Measurements from ENCODE around the gene MIS18BP1. TPM values are rescaled to one million over a fixed set of nuclear protein-coding genes. Genes with fewer than 3 reads are reported as not detected.

MIS18BP1 gene
- total RNA-seq, 4 donors from 2014 or later = 4.7 to 7.0 (median 6.1) TPM

GRCh38 chr14:45253754-45254310 is 830 bp upstream of the MIS18BP1 start:
- intact Hi-C loops (cut with DNase I; ENCODE audit: low total_unique reads) (loop anchor here (1.0 to 2.0 kb wide), 2 partner anchors 14 to 119 kb away; partner anchors contain the start of genes FANCM and FKBP3), in situ Hi-C loops (cut with MboI; ENCODE audit: low sequenced_read_pairs in 4 of 4) (loop anchor here (25.0 kb wide), 1 partner anchor 342 kb away; no protein-coding TSS in a partner anchor)
- H3K9me3 ChIP-seq = peaks cover 0 to under 1% (median 0%) of the 10 kb centered on the region in 3 donors
- ATAC-seq (peak; percentile 15 to 16), DNase-seq (peak in 1 of 2 donors; percentile 20)
- peaks cover 6 to 13% of the 10 kb centered on the region in 2 donors for H3K4me1 ChIP-seq
- no peaks in the 10 kb centered on the region for H3K27me3 ChIP-seq
- H3K27ac ChIP-seq = peak overlapping the region; percentile 77 to 87 (median 82)
- no peaks in the 10 kb centered on the region for H3K36me3 ChIP-seq
- TF ChIP-seq, protein P1, sequence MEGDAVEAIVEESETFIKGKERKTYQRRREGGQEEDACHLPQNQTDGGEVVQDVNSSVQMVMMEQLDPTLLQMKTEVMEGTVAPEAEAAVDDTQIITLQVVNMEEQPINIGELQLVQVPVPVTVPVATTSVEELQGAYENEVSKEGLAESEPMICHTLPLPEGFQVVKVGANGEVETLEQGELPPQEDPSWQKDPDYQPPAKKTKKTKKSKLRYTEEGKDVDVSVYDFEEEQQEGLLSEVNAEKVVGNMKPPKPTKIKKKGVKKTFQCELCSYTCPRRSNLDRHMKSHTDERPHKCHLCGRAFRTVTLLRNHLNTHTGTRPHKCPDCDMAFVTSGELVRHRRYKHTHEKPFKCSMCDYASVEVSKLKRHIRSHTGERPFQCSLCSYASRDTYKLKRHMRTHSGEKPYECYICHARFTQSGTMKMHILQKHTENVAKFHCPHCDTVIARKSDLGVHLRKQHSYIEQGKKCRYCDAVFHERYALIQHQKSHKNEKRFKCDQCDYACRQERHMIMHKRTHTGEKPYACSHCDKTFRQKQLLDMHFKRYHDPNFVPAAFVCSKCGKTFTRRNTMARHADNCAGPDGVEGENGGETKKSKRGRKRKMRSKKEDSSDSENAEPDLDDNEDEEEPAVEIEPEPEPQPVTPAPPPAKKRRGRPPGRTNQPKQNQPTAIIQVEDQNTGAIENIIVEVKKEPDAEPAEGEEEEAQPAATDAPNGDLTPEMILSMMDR (IDR thresholded peaks at IDR 0.05 in 4 of 5, conservative IDR thresholded peaks at IDR 0.05 in 1 of 5) = no peak
- TF ChIP-seq POLR2A (IDR thresholded peaks at IDR 0.05) = no peak
- peak overlapping the region; percentile 66 to 83 (median 76) for H3K4me3 ChIP-seq

DNA sequence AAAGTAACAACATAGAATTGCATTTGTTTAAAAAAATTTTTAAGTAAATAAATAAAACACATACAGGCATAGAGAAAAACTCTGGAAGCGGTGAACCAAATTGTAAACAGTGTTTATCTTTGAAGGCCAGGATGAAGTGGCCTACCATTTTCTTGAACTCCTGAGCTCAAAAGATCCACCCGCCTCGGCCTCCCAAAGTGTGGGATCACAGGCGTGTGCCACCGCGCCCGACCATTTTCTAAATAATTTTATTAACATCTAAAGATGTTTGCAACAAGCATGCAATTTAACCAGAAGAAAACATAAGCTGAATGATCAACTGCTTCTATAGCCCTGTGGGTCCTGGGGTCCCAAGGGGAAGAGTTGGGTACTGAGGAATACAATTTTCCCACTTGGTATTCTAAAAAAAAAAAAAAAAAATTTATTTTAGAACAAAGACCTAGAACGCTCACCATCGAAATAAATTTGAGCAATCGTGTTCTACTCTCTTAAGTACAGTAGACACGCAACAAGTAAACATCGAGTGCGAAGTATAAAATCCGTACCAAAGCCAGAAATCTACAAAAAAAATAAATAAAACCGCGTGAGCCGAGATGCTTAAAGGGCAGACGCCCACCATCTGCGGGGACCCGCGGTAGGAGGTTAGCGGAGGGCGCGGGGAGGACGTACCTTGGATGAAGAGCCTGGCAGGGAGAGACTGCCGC is 484 bp downstream of the MIS18BP1 start:
- intact Hi-C loops (cut with DNase I; ENCODE audit: low total_unique reads) = loop anchor here (1.0 to 2.0 kb wide), 2 partner anchors 16 to 118 kb away; partner anchors contain the start of genes FANCM and FKBP3
- H3K27me3 ChIP-seq = no peaks in the 10 kb centered on the region
- peak overlapping the region; percentile 77 to 87 (median 82) for H3K27ac ChIP-seq
- in situ Hi-C loops (cut with MboI; ENCODE audit: low sequenced_read_pairs in 4 of 4) = loop anchor here (25.0 kb wide), 1 partner anchor 340 kb away; no protein-coding TSS in a partner anchor
- ATAC-seq = no peak
- peaks cover 6 to 13% of the 10 kb centered on the region in 2 donors for H3K4me1 ChIP-seq
- H3K36me3 ChIP-seq = no peaks in the 10 kb centered on the region
- TF ChIP-seq POLR2A (IDR thresholded peaks at IDR 0.05) = no peak
- H3K4me3 ChIP-seq = peak overlapping the region; percentile 66 to 83 (median 76)
- H3K9me3 ChIP-seq = no peaks in the 10 kb centered on the region
- DNase-seq = no peak

- ATAC-seq = no peak
- intact Hi-C loops (cut with DNase I; ENCODE audit: low total_unique reads) = loop anchor here (2.0 kb wide), 1 partner anchor 117 kb away; the partner anchor contains the start of genes FANCM and FKBP3
- H3K4me3 ChIP-seq = peak overlapping the region; percentile 66 to 83 (median 76)
- DNase-seq = no peak
- TF ChIP-seq POLR2A (IDR thresholded peaks at IDR 0.05) = no peak
- TF ChIP-seq, protein P1 (IDR thresholded peaks at IDR 0.05 in 4 of 5, conservative IDR thresholded peaks at IDR 0.05 in 1 of 5) = no peak
- H3K9me3 ChIP-seq = no peaks in the 10 kb centered on the region
- in situ Hi-C loops (cut with MboI; ENCODE audit: low sequenced_read_pairs in 4 of 4) = loop anchor here (25.0 kb wide), 1 partner anchor 340 kb away; no protein-coding TSS in a partner anchor
- no peaks in the 10 kb centered on the region for H3K27me3 ChIP-seq
- H3K4me1 ChIP-seq = peaks cover 6 to 13% of the 10 kb centered on the region in 2 donors
- peak overlapping the region in 1 of 4 donors; percentile 77 for H3K27ac ChIP-seq
- no peaks in the 10 kb centered on the region for H3K36me3 ChIP-seq
Observed at GRCh38 chr14:45251912-45252311, 1.1 kb downstream of the MIS18BP1 start.

- Histone ChIP-seq H3K36me3 (no peaks in the 10 kb centered on the region), H3K27me3 (no peaks in the 10 kb centered on the region), H3K27ac (peak overlapping the region in 3 of 4 donors; percentile 11 to 41 (median 19)), H3K9me3 (no peaks in the 10 kb centered on the region), H3K4me3 (no peak overlapping the region), H3K4me1 (peaks cover 6 to 13% of the 10 kb centered on the region in 2 donors)
- in situ Hi-C loops (cut with MboI; ENCODE audit: low sequenced_read_pairs in 4 of 4) (loop anchor here (25.0 kb wide), 1 partner anchor 338 kb away; no protein-coding TSS in a partner anchor), intact Hi-C loops (cut with DNase I; ENCODE audit: low total_unique reads) (no loop called here)
- no peak for TF ChIP-seq POLR2A (IDR thresholded peaks at IDR 0.05)
- TF ChIP-seq, protein P1 (IDR thresholded peaks at IDR 0.05 in 4 of 5, conservative IDR thresholded peaks at IDR 0.05 in 1 of 5) = no peak
- DNase-seq = no peak
- ATAC-seq = no peak
Observed at GRCh38 chr14:45249856-45250575, 3.0 kb downstream of the MIS18BP1 start.

Measured in gastrocnemius medialis (tissue), 4 donors.